Muscle layer of duodenum (tissue), 2 donors: ENCODE data around the gene IGF2R.
"Not testable (repeated sequence)": the region's sequence is repeated elsewhere in the genome, so short reads cannot be mapped to it uniquely, and the experiment has no call there.

Experiments used
- H3K27ac ChIP-seq: one replicate; pipeline ENCODE4 v1.7.0; 2013; ENCODE audit warnings: mild to moderate bottlenecking, low read length
- H3K27me3 ChIP-seq: one replicate; pipeline ENCODE4 v1.7.0; 2013; ENCODE audit warnings: low read depth, mild to moderate bottlenecking, control low read depth, low read length
- H3K36me3 ChIP-seq, 2 donors: one replicate each; pipeline ENCODE4 v1.7.0; 2013; ENCODE audit warnings: low read length in 2 of 2, control low read depth in 1 of 2, mild to moderate bottlenecking in 1 of 2; ENCODE audit not compliant: insufficient read depth in 2 of 2, control insufficient read depth in 1 of 2
- H3K4me1 ChIP-seq, 2 donors: one replicate each; pipeline ENCODE4 v1.7.0; 2013; ENCODE audit warnings: low read length in 2 of 2, mild to moderate bottlenecking in 2 of 2, control low read depth in 1 of 2, moderate library complexity in 1 of 2; ENCODE audit not compliant: insufficient read depth in 2 of 2, control insufficient read depth in 1 of 2
- H3K4me3 ChIP-seq, 2 donors: one replicate each; pipeline ENCODE4 v1.7.0; 2013; ENCODE audit warnings: low read length in 2 of 2, low read depth in 1 of 2, mild to moderate bottlenecking in 1 of 2
- H3K9me3 ChIP-seq, 2 donors: one replicate each; pipeline ENCODE4 v1.7.0; 2013; ENCODE audit warnings: low read length in 2 of 2, control low read depth in 1 of 2, mild to moderate bottlenecking in 1 of 2; ENCODE audit not compliant: control insufficient read depth in 1 of 2
- donor health status: healthy.

The IGF2R gene

GRCh38 chr6:160108077-160108476 is 139.2 kb downstream of the IGF2R start:
- H3K9me3 ChIP-seq = no peaks in the 10 kb centered on the region
- no peaks in the 10 kb centered on the region for H3K27me3 ChIP-seq
- H3K36me3 ChIP-seq = peaks cover 31 to 34% of the 10 kb centered on the region in 2 donors
- no peak overlapping the region for H3K4me3 ChIP-seq
- H3K4me1 ChIP-seq = no peaks in the 10 kb centered on the region
- H3K27ac ChIP-seq = no peak overlapping the region

DNA sequence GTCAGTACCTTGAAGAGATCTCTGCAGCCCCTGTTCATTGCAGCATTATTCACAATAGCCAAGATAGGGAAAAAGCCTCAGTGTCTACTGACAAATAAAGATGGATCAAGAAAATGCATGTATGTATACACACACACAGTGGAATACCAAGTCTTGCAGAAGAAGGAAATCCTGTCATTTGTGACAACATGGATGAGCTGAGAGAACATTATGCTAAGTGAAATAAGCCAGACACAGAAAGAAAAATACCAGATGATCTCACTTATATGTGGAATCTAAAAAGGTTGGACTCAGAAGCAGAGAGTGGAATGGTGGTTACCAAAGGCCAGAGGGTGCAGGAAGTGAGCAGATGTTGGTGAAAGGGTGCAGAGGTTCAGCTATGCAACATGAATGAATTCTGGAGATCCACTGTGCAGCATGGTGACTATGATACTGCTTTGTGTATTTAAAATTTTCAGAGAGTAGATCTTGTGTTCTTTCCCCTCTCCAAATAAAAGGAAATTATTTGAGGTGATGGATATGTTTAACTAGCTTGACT is 141.8 kb downstream of the IGF2R start:
- Histone ChIP-seq H3K27ac (no peak overlapping the region), H3K9me3 (no peaks in the 10 kb centered on the region), H3K4me3 (no peak overlapping the region), H3K27me3 (no peaks in the 10 kb centered on the region), H3K36me3 (peaks cover 5 to 9% of the 10 kb centered on the region in 2 donors), H3K4me1 (no peaks in the 10 kb centered on the region)

GRCh38 chr6:160111806-160112205 is 142.9 kb downstream of the IGF2R start:
- H3K9me3 ChIP-seq = no peaks in the 10 kb centered on the region
- H3K27me3 ChIP-seq = no peaks in the 10 kb centered on the region
- H3K36me3 ChIP-seq = peaks cover 0 to 4% of the 10 kb centered on the region in 2 donors
- H3K4me3 ChIP-seq = no peak overlapping the region
- H3K27ac ChIP-seq = no peak overlapping the region
- H3K4me1 ChIP-seq = no peaks in the 10 kb centered on the region

- Histone ChIP-seq H3K27ac (no peak overlapping the region), H3K27me3 (no peaks in the 10 kb centered on the region), H3K36me3 (no peaks in the 10 kb centered on the region), H3K4me1 (no peaks in the 10 kb centered on the region), H3K9me3 (no peaks in the 10 kb centered on the region), H3K4me3 (no peak overlapping the region)
Measured at GRCh38 chr6:160112628-160113299, 143.9 kb downstream of the IGF2R start.

DNA sequence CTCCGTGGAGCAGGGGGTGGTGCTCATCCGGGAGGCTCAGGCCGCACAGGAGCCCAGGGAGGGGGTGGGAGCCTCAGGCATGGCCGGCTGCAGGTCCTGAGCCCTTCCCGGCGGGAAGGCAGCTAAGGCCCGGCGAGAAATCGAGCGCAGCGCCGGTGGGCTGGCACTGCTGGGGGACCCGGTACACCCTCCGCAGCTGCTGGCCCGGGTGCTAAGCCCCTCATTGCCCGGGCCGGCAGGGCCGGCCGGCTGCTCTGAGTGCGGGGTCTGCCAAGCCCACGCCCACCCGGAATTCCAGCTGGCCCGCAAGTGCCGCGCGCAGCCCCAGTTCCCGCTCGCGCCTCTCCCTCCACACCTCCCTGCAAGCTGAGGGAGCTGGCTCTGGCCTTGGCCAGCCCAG is 145.7 kb downstream of the IGF2R start:
- not testable (repeated sequence) for H3K36me3 ChIP-seq, H3K27me3 ChIP-seq, H3K27ac ChIP-seq, H3K4me3 ChIP-seq, H3K4me1 ChIP-seq, H3K9me3 ChIP-seq

DNA sequence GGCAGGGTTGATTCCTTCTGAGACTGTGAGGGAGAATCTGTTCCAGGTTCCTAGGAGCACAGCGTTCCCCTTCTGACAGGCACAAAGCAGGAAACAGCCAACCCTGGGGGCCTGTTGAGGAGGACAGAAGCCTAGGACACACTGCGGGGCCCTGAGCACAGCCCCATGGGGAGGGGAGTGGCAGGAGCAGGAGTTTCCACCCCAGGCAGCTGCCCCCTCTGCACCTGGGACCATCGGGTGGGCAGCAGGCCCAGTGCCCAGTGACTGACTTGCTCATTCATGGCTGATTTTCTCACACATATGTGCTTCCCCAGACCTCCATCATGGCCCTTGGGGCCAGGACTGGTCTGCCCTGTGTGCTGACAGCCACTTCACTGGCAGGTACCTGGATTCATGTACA is 146.5 kb downstream of the IGF2R start:
- no peaks in the 10 kb centered on the region for H3K27me3 ChIP-seq
- H3K36me3 ChIP-seq = no peaks in the 10 kb centered on the region
- no peaks in the 10 kb centered on the region for H3K9me3 ChIP-seq
- no peak overlapping the region for H3K4me3 ChIP-seq
- H3K27ac ChIP-seq = no peak overlapping the region
- no peaks in the 10 kb centered on the region for H3K4me1 ChIP-seq

DNA sequence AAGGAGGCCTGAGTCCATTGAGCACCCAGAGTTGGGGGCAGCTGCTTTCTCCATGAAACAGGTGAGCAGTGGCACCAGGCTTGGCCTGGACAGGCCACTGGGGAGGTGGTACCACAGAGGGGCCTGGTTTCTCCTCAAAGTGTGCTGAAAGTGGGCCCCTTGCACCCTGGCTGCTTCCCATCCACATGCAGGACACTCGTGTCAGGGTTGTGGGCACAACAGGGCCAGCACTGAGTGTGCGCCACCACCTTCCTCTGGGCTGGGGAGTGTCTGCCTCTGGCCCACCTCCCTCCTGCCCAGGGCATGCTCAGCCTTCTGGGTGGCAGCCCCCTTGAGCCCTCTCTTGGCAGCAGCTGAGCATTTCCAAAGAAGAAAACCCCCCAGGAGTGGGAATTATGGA is 147.5 kb downstream of the IGF2R start:
- Histone ChIP-seq H3K9me3 (no peaks in the 10 kb centered on the region), H3K27ac (no peak overlapping the region), H3K27me3 (no peaks in the 10 kb centered on the region), H3K4me1 (no peaks in the 10 kb centered on the region), H3K4me3 (no peak overlapping the region), H3K36me3 (no peaks in the 10 kb centered on the region)

- no peaks in the 10 kb centered on the region for H3K36me3 ChIP-seq
- H3K9me3 ChIP-seq = no peaks in the 10 kb centered on the region
- H3K27ac ChIP-seq = no peak overlapping the region
- H3K4me3 ChIP-seq = no peak overlapping the region
- H3K4me1 ChIP-seq = no peaks in the 10 kb centered on the region
- H3K27me3 ChIP-seq = no peaks in the 10 kb centered on the region
Measured at GRCh38 chr6:160117137-160117536, 148.3 kb downstream of the IGF2R start.

GRCh38 chr6:160118620-160119229 is 149.8 kb downstream of the IGF2R start:
- Histone ChIP-seq H3K36me3 (no peaks in the 10 kb centered on the region), H3K4me3 (no peak overlapping the region), H3K4me1 (no peaks in the 10 kb centered on the region), H3K27me3 (no peaks in the 10 kb centered on the region), H3K27ac (no peak overlapping the region), H3K9me3 (no peaks in the 10 kb centered on the region)

GRCh38 chr6:160120087-160120486 is 151.2 kb downstream of the IGF2R start:
- no peaks in the 10 kb centered on the region for H3K27me3 ChIP-seq
- no peak overlapping the region for H3K4me3 ChIP-seq
- no peaks in the 10 kb centered on the region for H3K36me3 ChIP-seq
- no peaks in the 10 kb centered on the region for H3K4me1 ChIP-seq
- no peak overlapping the region for H3K27ac ChIP-seq
- no peaks in the 10 kb centered on the region for H3K9me3 ChIP-seq

GRCh38 chr6:160121558-160121957 is 152.7 kb downstream of the IGF2R start, which contains the start of gene SLC22A1:
Gene SLC22A1 (plus strand): TSS chr6:160121815. CDS start chr6:160121936, 121 bp downstream.
- no peaks in the 10 kb centered on the region for H3K9me3 ChIP-seq
- no peaks in the 10 kb centered on the region for H3K4me1 ChIP-seq
- no peak within 1 kb of the TSS for H3K4me3 ChIP-seq
- no peaks in the 10 kb centered on the region for H3K27me3 ChIP-seq
- no peak within 1 kb of the TSS for H3K27ac ChIP-seq
- H3K36me3 ChIP-seq = no peaks in the 10 kb centered on the region
